GM12878 (cell line): ENCODE measurements around the gene RPLP1. TPM values are rescaled to one million over a fixed set of nuclear protein-coding genes. Genes with fewer than 3 reads are reported as not detected.

Experiments used
- ASH2L ChIP-seq: fragments of 300-600, 200-600 bp; sonication (generic); IDR thresholded peaks from 2 replicates; pipeline ENCODE4 v1.6.1; 2017; ENCODE audit warnings: low read depth, mild to moderate bottlenecking, borderline replicate concordance
- ATF7 ChIP-seq: fragments of 450-650 bp; IDR thresholded peaks from 2 replicates; pipeline ENCODE4 v1.6.1; 2016; ENCODE audit warnings: low read depth, mild to moderate bottlenecking
- CHD4 ChIP-seq: fragments of 200-600 bp; sonication (generic); IDR thresholded peaks from 2 replicates; pipeline ENCODE4 v1.6.1; 2016; ENCODE audit warnings: mild to moderate bottlenecking
- CREB1 ChIP-seq: IDR thresholded peaks from 2 replicates; pipeline ENCODE4 v1.6.1; 2012; ENCODE audit warnings: low read depth, mild to moderate bottlenecking, inconsistent platforms
- FOS ChIP-seq: IDR thresholded peaks from 3 replicates; pipeline ENCODE4 v1.6.1; 2011; ENCODE audit warnings: borderline replicate concordance; ENCODE audit not compliant: insufficient read length; ENCODE audit errors: extremely low read depth
- HDGF ChIP-seq: fragments of 450-650 bp; IDR thresholded peaks from 2 replicates; pipeline ENCODE4 v1.6.1; 2016; ENCODE audit warnings: antibody characterized with exemption
- IKZF1 ChIP-seq: fragments of 450-650 bp; conservative IDR thresholded peaks from 2 replicates; pipeline ENCODE4 v1.6.1; 2017; ENCODE audit warnings: antibody characterized with exemption, mild to moderate bottlenecking
- KAT2A ChIP-seq: conservative IDR thresholded peaks from 2 replicates; pipeline ENCODE4 v1.6.1; 2011; ENCODE audit warnings: low read depth, low read length; ENCODE audit not compliant: control insufficient read depth
- NR2C1 ChIP-seq: fragments of 450-650 bp; IDR thresholded peaks from 2 replicates; pipeline ENCODE4 v1.6.1; 2017; ENCODE audit warnings: antibody characterized with exemption, mild to moderate bottlenecking, moderate library complexity
- PAX8 ChIP-seq: fragments of 450-650 bp; IDR thresholded peaks from 2 replicates; pipeline ENCODE4 v1.6.1; 2017; ENCODE audit warnings: mild to moderate bottlenecking, moderate library complexity
- POLR2A ChIP-seq: IDR thresholded peaks from 2 replicates; pipeline ENCODE4 v1.6.1; 2011; ENCODE audit warnings: low read depth, mild to moderate bottlenecking, low read length
- SREBF2 ChIP-seq: IDR thresholded peaks from 2 replicates; pipeline ENCODE4 v1.6.1; 2012; ENCODE audit warnings: mild to moderate bottlenecking, low read length
- STAT1 ChIP-seq: fragments of 450-650 bp; conservative IDR thresholded peaks from 2 replicates; pipeline ENCODE4 v1.6.1; 2014; ENCODE audit warnings: antibody characterized with exemption, mild to moderate bottlenecking
- SUPT20H ChIP-seq: IDR thresholded peaks from 2 replicates; pipeline ENCODE4 v1.6.1; 2011; ENCODE audit warnings: low read depth, mild to moderate bottlenecking, low read length, moderate library complexity, borderline replicate concordance; ENCODE audit not compliant: control insufficient read depth
- TARDBP ChIP-seq: IDR thresholded peaks from 2 replicates; pipeline ENCODE4 v1.6.1; 2016; ENCODE audit warnings: borderline replicate concordance
- WRNIP1 ChIP-seq: IDR thresholded peaks from 2 replicates; pipeline ENCODE4 v1.6.1; 2011; ENCODE audit warnings: low read depth, low read length, improper control_type of control experiment, borderline replicate concordance
- ZZZ3 ChIP-seq: IDR thresholded peaks from 2 replicates; pipeline ENCODE4 v1.6.1; 2011; ENCODE audit warnings: low read depth; ENCODE audit not compliant: control insufficient read depth, insufficient read length
- polyA plus RNA-seq, 11 experiments: library from polyadenylated mRNA; depleted of rRNA in 4 of 11; unstranded in 6 of 11; stranded (reverse) in 5 of 11; fragments of >200 nt; fragmentation: Nextera tagmentation in 4 of 11; fragmentation: Illumina TruSeq in 1 of 11; extraction: Ambion mirVana in 4 of 11; extraction: Trizol in 1 of 11; gene quantifications; 1 replicate in 1 of 11; 2 replicates in 10 of 11; pipeline versions ENCODE4 v1.2.1 to v1.2.3, GENCODE V29; 2011 to 2016; ENCODE audit warnings: inconsistent platforms in 2 of 11, missing spikeins in 2 of 11, low read depth in 1 of 11
- total RNA-seq, 4 experiments: library from RNA; depleted of rRNA in 3 of 4; stranded (reverse); fragments of >200 nt in 3 of 4; fragmentation: Illumina TruSeq in 1 of 4; extraction: Trizol in 1 of 4; gene quantifications; 2 replicates each; pipeline versions ENCODE4 v1.2.1 to v1.2.3, GENCODE V29; 2013 to 2021
- TF ChIP-seq, protein P1 (sequence below): IDR thresholded peaks from 2 replicates; pipeline ENCODE4 v1.6.1; 2011; ENCODE audit warnings: borderline replicate concordance, low read depth, mild to moderate bottlenecking, moderate library complexity, low read length; ENCODE audit not compliant: insufficient read depth, poor library complexity, severe bottlenecking
- TF ChIP-seq, protein P2 (sequence below): IDR thresholded peaks from 2 replicates; pipeline ENCODE4 v1.6.1; 2012; ENCODE audit warnings: low read depth, low read length, improper control_type of control experiment
- TF ChIP-seq, protein P3 (sequence below): fragments of 450-650 bp; IDR thresholded peaks from 2 replicates; pipeline ENCODE4 v1.6.1; 2017; ENCODE audit warnings: antibody characterized with exemption, mild to moderate bottlenecking, moderate library complexity
- TF ChIP-seq, protein P4 (sequence below): fragments of 450-650 bp; IDR thresholded peaks from 2 replicates; pipeline ENCODE4 v1.6.1; 2017; ENCODE audit warnings: mild to moderate bottlenecking, low read depth, inconsistent platforms; ENCODE audit not compliant: poor library complexity, severe bottlenecking
- TF ChIP-seq, protein P5 (sequence below): fragments of 450-650 bp; IDR thresholded peaks from 2 replicates; pipeline ENCODE4 v1.6.1; 2017; ENCODE audit warnings: low read depth, mild to moderate bottlenecking, moderate library complexity

The RPLP1 gene
- total and polyA plus RNA-seq, 10 of the 15 experiments (the other 5 are each of a cell fraction or from before 2014, with no cell fraction given) = 217 to 3,098 (median 1,664) TPM

DNA sequence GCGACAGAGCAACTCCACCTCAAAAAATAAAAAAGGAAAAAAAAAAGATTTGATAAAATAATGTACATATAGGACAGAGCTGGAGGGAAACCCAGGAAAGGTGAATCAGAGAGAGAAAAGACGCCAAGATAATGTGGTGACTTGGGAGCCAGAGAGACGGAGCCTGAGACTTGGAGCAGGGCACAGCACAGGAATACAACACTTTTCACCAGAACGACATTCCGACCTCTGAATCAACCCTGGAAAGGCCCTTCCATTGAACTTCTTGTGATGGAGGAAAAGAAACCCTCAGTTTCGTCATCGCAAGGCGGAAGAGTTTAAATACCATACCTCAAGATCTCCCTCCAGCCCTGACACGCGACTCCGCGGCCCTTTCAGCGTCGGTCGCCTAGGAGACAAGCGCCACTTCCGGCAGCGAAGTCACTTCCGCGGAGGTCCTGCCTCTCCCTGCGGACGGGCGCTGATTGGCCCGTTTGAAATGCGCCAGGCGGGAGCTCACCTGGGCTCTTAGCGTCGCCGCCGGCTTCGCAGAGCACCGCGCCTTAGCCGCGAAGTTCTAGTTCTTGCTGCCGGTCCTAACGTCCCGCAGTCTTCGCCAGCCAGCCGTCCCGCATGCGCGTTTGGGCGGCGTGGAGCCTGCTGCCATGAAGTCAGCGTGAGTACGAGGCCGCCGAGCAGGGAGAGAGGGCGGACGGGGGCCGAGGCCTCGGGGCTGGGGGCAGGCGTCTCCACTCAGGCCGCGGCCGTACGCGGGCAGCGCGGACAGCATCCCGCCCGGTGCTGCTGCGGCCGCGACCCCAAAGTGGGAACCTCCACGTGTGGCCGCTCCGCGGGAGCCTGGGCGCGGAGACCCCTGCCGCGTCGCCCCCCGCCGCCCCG is 38.6 kb upstream of the RPLP1 start, which contains the start of gene KIF23 (continued):
- peak; percentile 59 for TF ChIP-seq ATF7
- no peak for TF ChIP-seq HDGF
- no peak for TF ChIP-seq CHD4
- TF ChIP-seq KAT2A = no peak
- TF ChIP-seq FOS = no peak
- TF ChIP-seq IKZF1 = peak; percentile 42; the same call in 1 of the 2 replicates
- TF ChIP-seq, protein P1, sequence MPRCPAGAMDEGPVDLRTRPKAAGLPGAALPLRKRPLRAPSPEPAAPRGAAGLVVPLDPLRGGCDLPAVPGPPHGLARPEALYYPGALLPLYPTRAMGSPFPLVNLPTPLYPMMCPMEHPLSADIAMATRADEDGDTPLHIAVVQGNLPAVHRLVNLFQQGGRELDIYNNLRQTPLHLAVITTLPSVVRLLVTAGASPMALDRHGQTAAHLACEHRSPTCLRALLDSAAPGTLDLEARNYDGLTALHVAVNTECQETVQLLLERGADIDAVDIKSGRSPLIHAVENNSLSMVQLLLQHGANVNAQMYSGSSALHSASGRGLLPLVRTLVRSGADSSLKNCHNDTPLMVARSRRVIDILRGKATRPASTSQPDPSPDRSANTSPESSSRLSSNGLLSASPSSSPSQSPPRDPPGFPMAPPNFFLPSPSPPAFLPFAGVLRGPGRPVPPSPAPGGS = no peak
- 0 out of 2 replicates have a peak, but pooled peaks have one; percentile 37 for TF ChIP-seq WRNIP1
- peak; percentile 91 for TF ChIP-seq CREB1
- TF ChIP-seq, protein P2, sequence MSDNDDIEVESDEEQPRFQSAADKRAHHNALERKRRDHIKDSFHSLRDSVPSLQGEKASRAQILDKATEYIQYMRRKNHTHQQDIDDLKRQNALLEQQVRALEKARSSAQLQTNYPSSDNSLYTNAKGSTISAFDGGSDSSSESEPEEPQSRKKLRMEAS = peak; percentile 94; the same call in 1 of the 2 replicates
- TF ChIP-seq, protein P3, sequence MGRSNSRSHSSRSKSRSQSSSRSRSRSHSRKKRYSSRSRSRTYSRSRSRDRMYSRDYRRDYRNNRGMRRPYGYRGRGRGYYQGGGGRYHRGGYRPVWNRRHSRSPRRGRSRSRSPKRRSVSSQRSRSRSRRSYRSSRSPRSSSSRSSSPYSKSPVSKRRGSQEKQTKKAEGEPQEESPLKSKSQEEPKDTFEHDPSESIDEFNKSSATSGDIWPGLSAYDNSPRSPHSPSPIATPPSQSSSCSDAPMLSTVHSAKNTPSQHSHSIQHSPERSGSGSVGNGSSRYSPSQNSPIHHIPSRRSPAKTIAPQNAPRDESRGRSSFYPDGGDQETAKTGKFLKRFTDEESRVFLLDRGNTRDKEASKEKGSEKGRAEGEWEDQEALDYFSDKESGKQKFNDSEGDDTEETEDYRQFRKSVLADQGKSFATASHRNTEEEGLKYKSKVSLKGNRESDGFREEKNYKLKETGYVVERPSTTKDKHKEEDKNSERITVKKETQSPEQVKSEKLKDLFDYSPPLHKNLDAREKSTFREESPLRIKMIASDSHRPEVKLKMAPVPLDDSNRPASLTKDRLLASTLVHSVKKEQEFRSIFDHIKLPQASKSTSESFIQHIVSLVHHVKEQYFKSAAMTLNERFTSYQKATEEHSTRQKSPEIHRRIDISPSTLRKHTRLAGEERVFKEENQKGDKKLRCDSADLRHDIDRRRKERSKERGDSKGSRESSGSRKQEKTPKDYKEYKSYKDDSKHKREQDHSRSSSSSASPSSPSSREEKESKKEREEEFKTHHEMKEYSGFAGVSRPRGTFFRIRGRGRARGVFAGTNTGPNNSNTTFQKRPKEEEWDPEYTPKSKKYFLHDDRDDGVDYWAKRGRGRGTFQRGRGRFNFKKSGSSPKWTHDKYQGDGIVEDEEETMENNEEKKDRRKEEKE = no peak
- TF ChIP-seq TARDBP = no peak
- TF ChIP-seq ASH2L = 0 out of 2 replicates have a peak, but pooled peaks have one; percentile 81
- no peak for TF ChIP-seq ZZZ3
- TF ChIP-seq SUPT20H = no peak
- TF ChIP-seq PAX8 = no peak
- peak; percentile 83 for TF ChIP-seq POLR2A
- no peak for TF ChIP-seq STAT1
- TF ChIP-seq, protein P4, sequence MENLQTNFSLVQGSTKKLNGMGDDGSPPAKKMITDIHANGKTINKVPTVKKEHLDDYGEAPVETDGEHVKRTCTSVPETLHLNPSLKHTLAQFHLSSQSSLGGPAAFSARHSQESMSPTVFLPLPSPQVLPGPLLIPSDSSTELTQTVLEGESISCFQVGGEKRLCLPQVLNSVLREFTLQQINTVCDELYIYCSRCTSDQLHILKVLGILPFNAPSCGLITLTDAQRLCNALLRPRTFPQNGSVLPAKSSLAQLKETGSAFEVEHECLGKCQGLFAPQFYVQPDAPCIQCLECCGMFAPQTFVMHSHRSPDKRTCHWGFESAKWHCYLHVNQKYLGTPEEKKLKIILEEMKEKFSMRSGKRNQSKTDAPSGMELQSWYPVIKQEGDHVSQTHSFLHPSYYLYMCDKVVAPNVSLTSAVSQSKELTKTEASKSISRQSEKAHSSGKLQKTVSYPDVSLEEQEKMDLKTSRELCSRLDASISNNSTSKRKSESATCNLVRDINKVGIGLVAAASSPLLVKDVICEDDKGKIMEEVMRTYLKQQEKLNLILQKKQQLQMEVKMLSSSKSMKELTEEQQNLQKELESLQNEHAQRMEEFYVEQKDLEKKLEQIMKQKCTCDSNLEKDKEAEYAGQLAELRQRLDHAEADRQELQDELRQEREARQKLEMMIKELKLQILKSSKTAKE = no peak
- no peak for TF ChIP-seq NR2C1
- no peak for TF ChIP-seq SREBF2
- TF ChIP-seq, protein P5, sequence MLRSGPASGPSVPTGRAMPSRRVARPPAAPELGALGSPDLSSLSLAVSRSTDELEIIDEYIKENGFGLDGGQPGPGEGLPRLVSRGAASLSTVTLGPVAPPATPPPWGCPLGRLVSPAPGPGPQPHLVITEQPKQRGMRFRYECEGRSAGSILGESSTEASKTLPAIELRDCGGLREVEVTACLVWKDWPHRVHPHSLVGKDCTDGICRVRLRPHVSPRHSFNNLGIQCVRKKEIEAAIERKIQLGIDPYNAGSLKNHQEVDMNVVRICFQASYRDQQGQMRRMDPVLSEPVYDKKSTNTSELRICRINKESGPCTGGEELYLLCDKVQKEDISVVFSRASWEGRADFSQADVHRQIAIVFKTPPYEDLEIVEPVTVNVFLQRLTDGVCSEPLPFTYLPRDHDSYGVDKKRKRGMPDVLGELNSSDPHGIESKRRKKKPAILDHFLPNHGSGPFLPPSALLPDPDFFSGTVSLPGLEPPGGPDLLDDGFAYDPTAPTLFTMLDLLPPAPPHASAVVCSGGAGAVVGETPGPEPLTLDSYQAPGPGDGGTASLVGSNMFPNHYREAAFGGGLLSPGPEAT = no peak
